WTC11 (cell line): ENCODE results near the gene ACOXL. TPM values are rescaled to one million over a fixed set of nuclear protein-coding genes. Genes with fewer than 3 reads are reported as not detected.

Experiments used
- ATAC-seq: fragments of 200-7000 bp; cut with Tn5 transposase; 2 replicates; pipeline ENCODE4 v1.10.0; 2021; ENCODE audit warnings: mild to moderate bottlenecking, moderate library complexity
- CTCF ChIA-PET: fragments of 300-600 bp; sonication (Branson Sonifier 250); formaldehyde crosslinking; loops from one replicate; lab custom pipeline; 2021; ENCODE audit warnings: antibody characterized with exemption; lab: Charles Lee
- POLR2A ChIA-PET: fragments of 350-600 bp; sonication (Branson Sonifier 250); formaldehyde crosslinking; loops from one replicate; lab custom pipeline; 2021; ENCODE audit warnings: antibody characterized with exemption; lab: Charles Lee
- DNase-seq: peaks from one replicate; pipeline ENCODE4 v3.0.0; 2021; ENCODE audit warnings: low spot score
- H3K27ac Mint-ChIP-seq: 2 replicates; pipeline ENCODE4 v1.8.0; 2021; ENCODE audit warnings: mixed read lengths
- H3K27me3 Mint-ChIP-seq: 2 replicates; pipeline ENCODE4 v1.8.0; 2021; ENCODE audit warnings: low read depth, mild to moderate bottlenecking, moderate library complexity, mixed read lengths
- H3K36me3 Mint-ChIP-seq: 2 replicates; pipeline ENCODE4 v1.8.0; 2021; ENCODE audit warnings: mixed read lengths
- H3K4me1 Mint-ChIP-seq: 2 replicates; pipeline ENCODE4 v1.8.0; 2022; ENCODE audit warnings: mixed read lengths
- H3K4me3 Mint-ChIP-seq: 2 replicates; pipeline ENCODE4 v1.8.0; 2021; ENCODE audit warnings: mild to moderate bottlenecking, moderate library complexity, mixed read lengths
- H3K9me3 Mint-ChIP-seq: 2 replicates; pipeline ENCODE4 v1.8.0; 2021; ENCODE audit warnings: mixed read lengths
- ATF1 ChIP-seq: sonication (generic); formaldehyde crosslinking; IDR thresholded peaks from 2 replicates; pipeline ENCODE4 v1.8.1; 2023; ENCODE audit warnings: mild to moderate bottlenecking, moderate library complexity, missing genetic modification reagents
- CBFB ChIP-seq: sonication (generic); formaldehyde crosslinking; IDR thresholded peaks from 2 replicates; pipeline ENCODE4 v1.8.1; 2022; ENCODE audit warnings: mild to moderate bottlenecking, low read depth, missing genetic modification reagents
- FOXK1 ChIP-seq: sonication (generic); formaldehyde crosslinking; IDR thresholded peaks from 2 replicates; pipeline ENCODE4 v1.8.0; 2022; ENCODE audit warnings: mild to moderate bottlenecking, moderate library complexity, missing genetic modification reagents
- GABPB1 ChIP-seq: sonication (generic); formaldehyde crosslinking; IDR thresholded peaks from 2 replicates; pipeline ENCODE4 v1.8.1; 2023; ENCODE audit warnings: mild to moderate bottlenecking, missing genetic modification reagents
- GTF2I ChIP-seq: fragments of 250-450 bp; sonication (Bioruptor Pico); conservative IDR thresholded peaks from 2 replicates; pipeline ENCODE4 v1.4.0; 2021; ENCODE audit warnings: mild to moderate bottlenecking
- JAZF1 ChIP-seq: fragments of 250-450 bp; sonication (Bioruptor Pico); IDR thresholded peaks from 2 replicates; pipeline ENCODE4 v1.9.0; 2021; ENCODE audit warnings: moderate library complexity, mild to moderate bottlenecking, inconsistent platforms
- NFYB ChIP-seq: sonication (generic); formaldehyde crosslinking; conservative IDR thresholded peaks from 2 replicates; pipeline ENCODE4 v1.8.0; 2022; ENCODE audit warnings: low read depth, missing genetic modification reagents
- NR1H2 ChIP-seq: sonication (generic); formaldehyde crosslinking; IDR thresholded peaks from 2 replicates; pipeline ENCODE4 v1.9.0; 2021; ENCODE audit warnings: mild to moderate bottlenecking, moderate library complexity, missing genetic modification reagents
- NR2C2 ChIP-seq: sonication (generic); formaldehyde crosslinking; IDR thresholded peaks from 2 replicates; pipeline ENCODE4 v1.8.0; 2022; ENCODE audit warnings: mild to moderate bottlenecking, missing genetic modification reagents
- OVOL2 ChIP-seq: fragments of 250-450 bp; sonication (Bioruptor Pico); IDR thresholded peaks from 2 replicates; pipeline ENCODE4 v1.9.0; 2021; ENCODE audit warnings: mild to moderate bottlenecking, borderline replicate concordance
- RORB ChIP-seq: fragments of 250-450 bp; sonication (Bioruptor Pico); IDR thresholded peaks from 2 replicates; pipeline ENCODE4 v1.9.0; 2021; ENCODE audit warnings: mild to moderate bottlenecking
- SMAD3 ChIP-seq: sonication (generic); formaldehyde crosslinking; IDR thresholded peaks from 2 replicates; pipeline ENCODE4 v1.8.0; 2022; ENCODE audit warnings: missing genetic modification reagents, mild to moderate bottlenecking, borderline replicate concordance
- SMAD4 ChIP-seq: sonication (generic); formaldehyde crosslinking; IDR thresholded peaks from 2 replicates; pipeline ENCODE4 v1.8.0; 2022; ENCODE audit warnings: mild to moderate bottlenecking, missing genetic modification reagents
- SOX15 ChIP-seq: fragments of 250-450 bp; sonication (Bioruptor Pico); IDR thresholded peaks from 2 replicates; pipeline ENCODE4 v1.9.0; 2021; ENCODE audit warnings: mild to moderate bottlenecking
- TEAD1 ChIP-seq: sonication (generic); formaldehyde crosslinking; IDR thresholded peaks from 2 replicates; pipeline ENCODE4 v1.8.0; 2022; ENCODE audit warnings: mild to moderate bottlenecking, missing genetic modification reagents
- TEAD4 ChIP-seq: sonication (generic); formaldehyde crosslinking; IDR thresholded peaks from 2 replicates; pipeline ENCODE4 v1.8.0; 2022; ENCODE audit warnings: mild to moderate bottlenecking, missing genetic modification reagents
- ZNF317 ChIP-seq: sonication (generic); formaldehyde crosslinking; IDR thresholded peaks from 2 replicates; pipeline ENCODE4 v1.8.1; 2023; ENCODE audit warnings: low read depth, mild to moderate bottlenecking, moderate library complexity, missing genetic modification reagents, borderline replicate concordance
- ZNF416 ChIP-seq: fragments of 250-450 bp; sonication (Bioruptor Pico); IDR thresholded peaks from 2 replicates; pipeline ENCODE4 v1.9.0; 2021; ENCODE audit warnings: mild to moderate bottlenecking, inconsistent platforms
- ZNF671 ChIP-seq: fragments of 250-450 bp; sonication (Bioruptor Pico); IDR thresholded peaks from 2 replicates; pipeline ENCODE4 v1.8.0; 2021; ENCODE audit warnings: mild to moderate bottlenecking
- total RNA-seq: library from RNA; stranded (reverse); gene quantifications from 3 replicates; pipeline ENCODE4 v1.2.3, GENCODE V29; 2021
- TF ChIP-seq, protein P1 (sequence below): sonication (generic); formaldehyde crosslinking; IDR thresholded peaks from 2 replicates; pipeline ENCODE4 v1.8.0; 2022; ENCODE audit warnings: mild to moderate bottlenecking, missing genetic modification reagents
- TF ChIP-seq, protein P2 (sequence below): sonication (generic); formaldehyde crosslinking; IDR thresholded peaks from 2 replicates; pipeline ENCODE4 v1.8.0; 2022; ENCODE audit warnings: mild to moderate bottlenecking, missing genetic modification reagents
- TF ChIP-seq, protein P3 (sequence below): fragments of 250-450 bp; sonication (Bioruptor Pico); conservative IDR thresholded peaks from 2 replicates; pipeline ENCODE4 v1.9.0; 2021; ENCODE audit warnings: mild to moderate bottlenecking
- TF ChIP-seq, protein P4 (sequence below): sonication (generic); formaldehyde crosslinking; IDR thresholded peaks from 2 replicates; pipeline ENCODE4 v1.8.0; 2022; ENCODE audit warnings: mild to moderate bottlenecking, missing genetic modification reagents
- TF ChIP-seq, protein P5 (sequence below): fragments of 250-450 bp; sonication (Bioruptor Pico); IDR thresholded peaks from 2 replicates; pipeline ENCODE4 v1.8.0; 2021; ENCODE audit warnings: mild to moderate bottlenecking
- TF ChIP-seq, protein P6 (sequence below): fragments of 250-450 bp; sonication (Bioruptor Pico); IDR thresholded peaks from 2 replicates; pipeline ENCODE4 v1.9.0; 2021; ENCODE audit warnings: mild to moderate bottlenecking

ACOXL gene
- total RNA-seq, 1 experiment from 2014 or later: 14.9 TPM

DNA sequence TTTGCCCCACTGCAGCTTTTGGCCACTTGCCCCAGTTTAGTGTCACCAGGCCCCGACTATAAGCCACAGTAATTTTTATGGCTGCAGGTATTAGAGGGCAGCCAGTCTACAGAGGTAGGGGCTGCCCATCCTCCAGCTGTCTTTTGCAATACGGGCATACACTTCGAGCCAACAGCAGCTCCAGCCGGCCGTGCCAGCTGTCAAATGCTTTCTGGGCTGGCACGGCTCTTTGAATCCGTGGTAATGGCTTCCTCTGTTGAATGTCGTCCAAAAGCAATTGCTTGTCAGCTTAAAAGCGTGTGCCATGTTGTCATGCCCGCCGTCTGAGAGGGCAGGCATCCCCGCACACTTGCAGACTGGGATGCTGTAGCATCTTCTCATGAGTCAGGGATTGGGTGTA lies 429.6 kb downstream of the ACOXL start:
- H3K36me3 Mint-ChIP-seq: peaks cover 24% of the 10 kb centered on the region
- no peaks in the 10 kb centered on the region for H3K27me3 Mint-ChIP-seq
- TF ChIP-seq, protein P1, sequence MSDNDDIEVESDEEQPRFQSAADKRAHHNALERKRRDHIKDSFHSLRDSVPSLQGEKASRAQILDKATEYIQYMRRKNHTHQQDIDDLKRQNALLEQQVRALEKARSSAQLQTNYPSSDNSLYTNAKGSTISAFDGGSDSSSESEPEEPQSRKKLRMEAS (CRISPR knock-in tag): no peak
- TF ChIP-seq GTF2I (CRISPR knock-in tag) (no peak), ZNF317 (no peak), CBFB (CRISPR knock-in tag) (no peak), NR2C2 (CRISPR knock-in tag) (no peak), ZNF671 (CRISPR knock-in tag) (no peak), ZNF416 (CRISPR knock-in tag) (no peak), SMAD3 (CRISPR knock-in tag) (no peak), FOXK1 (CRISPR knock-in tag) (no peak)
- TF ChIP-seq, protein P2, sequence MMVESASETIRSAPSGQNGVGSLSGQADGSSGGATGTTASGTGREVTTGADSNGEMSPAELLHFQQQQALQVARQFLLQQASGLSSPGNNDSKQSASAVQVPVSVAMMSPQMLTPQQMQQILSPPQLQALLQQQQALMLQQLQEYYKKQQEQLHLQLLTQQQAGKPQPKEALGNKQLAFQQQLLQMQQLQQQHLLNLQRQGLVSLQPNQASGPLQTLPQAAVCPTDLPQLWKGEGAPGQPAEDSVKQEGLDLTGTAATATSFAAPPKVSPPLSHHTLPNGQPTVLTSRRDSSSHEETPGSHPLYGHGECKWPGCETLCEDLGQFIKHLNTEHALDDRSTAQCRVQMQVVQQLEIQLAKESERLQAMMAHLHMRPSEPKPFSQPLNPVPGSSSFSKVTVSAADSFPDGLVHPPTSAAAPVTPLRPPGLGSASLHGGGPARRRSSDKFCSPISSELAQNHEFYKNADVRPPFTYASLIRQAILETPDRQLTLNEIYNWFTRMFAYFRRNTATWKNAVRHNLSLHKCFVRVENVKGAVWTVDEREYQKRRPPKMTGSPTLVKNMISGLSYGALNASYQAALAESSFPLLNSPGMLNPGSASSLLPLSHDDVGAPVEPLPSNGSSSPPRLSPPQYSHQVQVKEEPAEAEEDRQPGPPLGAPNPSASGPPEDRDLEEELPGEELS: no peak
- no peak overlapping the region; the same call in 1 of the 2 replicates for H3K27ac Mint-ChIP-seq
- no peak for DNase-seq
- no peaks in the 10 kb centered on the region for H3K9me3 Mint-ChIP-seq
- ATAC-seq: no peak
- POLR2A ChIA-PET: no interaction called here
- H3K4me3 Mint-ChIP-seq: no peak overlapping the region
- H3K4me1 Mint-ChIP-seq: peaks cover 41% of the 10 kb centered on the region
- CTCF ChIA-PET: no interaction called here

DNA sequence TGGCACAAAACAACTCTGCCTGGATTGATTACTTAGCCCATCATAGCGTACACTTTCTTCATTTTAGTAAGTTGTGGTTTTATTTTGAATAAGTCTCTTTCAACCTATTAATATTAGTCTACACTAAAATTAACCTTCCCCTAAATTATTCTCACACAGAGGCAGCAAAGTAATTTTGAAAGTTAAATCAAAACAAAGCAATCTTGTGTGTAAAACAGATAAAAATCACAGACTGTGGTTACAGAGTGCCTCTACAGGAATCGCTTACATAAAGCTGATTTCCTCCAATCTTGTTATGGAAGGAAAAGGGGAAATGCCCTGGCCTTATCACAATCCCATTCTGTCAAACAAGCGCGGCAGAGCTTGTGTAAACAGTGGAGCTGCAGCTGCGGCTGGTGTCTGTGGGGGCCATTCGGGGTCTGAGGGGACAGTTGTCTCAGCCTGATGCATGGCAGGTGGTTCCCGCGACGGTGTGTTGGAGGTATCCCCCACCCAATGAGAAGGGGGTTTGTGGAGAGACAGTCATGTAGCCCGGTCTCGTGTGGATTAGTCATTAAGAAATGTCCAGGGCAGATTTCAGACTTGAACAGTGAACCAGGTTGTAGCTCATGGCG lies 430.5 kb downstream of the ACOXL start:
- ChIA-PET POLR2A (no interaction called here), CTCF (interaction anchor here (1.0 to 1.7 kb wide), 2 partner anchors 8 to 42 kb away, joined by 3 to 4 read pairs; partner anchors contain the start of gene BCL2L11)
- Mint-ChIP-seq H3K4me1 (peaks cover 41% of the 10 kb centered on the region), H3K9me3 (no peaks in the 10 kb centered on the region), H3K27ac (peak overlapping the region; percentile 43), H3K4me3 (no peak overlapping the region), H3K27me3 (no peaks in the 10 kb centered on the region), H3K36me3 (peaks cover 23% of the 10 kb centered on the region)
- TF ChIP-seq RORB: no peak
- TF ChIP-seq GABPB1 (CRISPR knock-in tag): no peak
- TF ChIP-seq, protein P3, sequence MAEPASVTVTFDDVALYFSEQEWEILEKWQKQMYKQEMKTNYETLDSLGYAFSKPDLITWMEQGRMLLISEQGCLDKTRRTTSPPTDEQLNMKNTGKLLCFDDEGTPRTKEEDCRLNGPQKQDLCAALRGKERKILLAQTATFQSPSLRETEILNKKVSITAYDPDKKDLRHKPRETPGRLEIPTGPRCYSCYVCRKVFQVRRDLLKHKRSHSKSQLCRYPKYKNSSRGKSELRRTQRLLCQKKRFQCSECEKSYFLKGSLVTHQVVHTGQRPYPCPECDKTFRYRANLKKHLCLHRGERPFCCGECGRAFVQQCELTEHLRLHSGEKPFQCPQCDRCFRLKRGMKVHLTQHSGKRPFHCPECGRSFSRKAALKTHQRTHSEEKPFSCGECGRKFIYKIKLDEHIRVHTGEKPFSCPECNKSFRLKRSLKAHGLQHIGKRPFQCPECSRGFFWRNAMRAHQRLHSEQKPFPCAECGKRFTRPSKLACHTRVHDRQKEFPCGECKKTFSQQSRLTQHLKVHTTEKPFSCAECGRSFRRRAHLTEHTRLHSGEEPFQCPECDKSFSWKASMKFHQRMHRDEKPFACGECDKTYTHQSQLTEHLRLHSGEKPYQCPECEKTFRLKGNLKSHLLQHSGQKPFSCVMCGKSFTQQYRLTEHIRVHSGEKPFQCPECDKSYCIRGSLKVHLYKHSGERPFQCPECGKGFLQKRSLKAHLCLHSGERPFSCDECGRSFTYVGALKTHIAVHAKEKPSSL (CRISPR knock-in tag): no peak
- TF ChIP-seq JAZF1 (CRISPR knock-in tag): no peak
- no peak for TF ChIP-seq TEAD4 (CRISPR knock-in tag)
- no peak for TF ChIP-seq SMAD4 (CRISPR knock-in tag)
- DNase-seq (no peak), ATAC-seq (no peak)

DNA sequence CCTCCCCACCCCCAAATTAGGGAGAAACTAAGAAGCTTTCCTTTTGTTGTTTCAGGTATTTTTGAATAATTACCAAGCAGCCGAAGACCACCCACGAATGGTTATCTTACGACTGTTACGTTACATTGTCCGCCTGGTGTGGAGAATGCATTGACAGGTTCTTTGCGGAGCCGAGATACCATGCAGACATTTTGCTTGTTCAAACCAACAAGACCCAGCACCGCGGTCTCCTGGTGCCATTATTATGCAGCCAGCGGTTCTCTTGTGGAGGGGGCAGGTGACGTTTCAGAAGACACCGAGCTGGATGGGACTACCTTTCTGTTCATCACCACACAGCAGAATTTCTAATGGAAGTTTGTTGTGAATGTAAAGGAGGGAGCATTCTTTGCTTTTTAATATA lies 431.7 kb downstream of the ACOXL start:
- POLR2A ChIA-PET: no interaction called here
- TF ChIP-seq OVOL2 (CRISPR knock-in tag) (no peak), NR1H2 (CRISPR knock-in tag) (no peak), ATF1 (CRISPR knock-in tag) (no peak), SOX15 (CRISPR knock-in tag) (no peak), GABPB1 (CRISPR knock-in tag) (no peak), JAZF1 (CRISPR knock-in tag) (no peak), NFYB (CRISPR knock-in tag) (no peak), TEAD1 (CRISPR knock-in tag) (no peak)
- TF ChIP-seq, protein P4, sequence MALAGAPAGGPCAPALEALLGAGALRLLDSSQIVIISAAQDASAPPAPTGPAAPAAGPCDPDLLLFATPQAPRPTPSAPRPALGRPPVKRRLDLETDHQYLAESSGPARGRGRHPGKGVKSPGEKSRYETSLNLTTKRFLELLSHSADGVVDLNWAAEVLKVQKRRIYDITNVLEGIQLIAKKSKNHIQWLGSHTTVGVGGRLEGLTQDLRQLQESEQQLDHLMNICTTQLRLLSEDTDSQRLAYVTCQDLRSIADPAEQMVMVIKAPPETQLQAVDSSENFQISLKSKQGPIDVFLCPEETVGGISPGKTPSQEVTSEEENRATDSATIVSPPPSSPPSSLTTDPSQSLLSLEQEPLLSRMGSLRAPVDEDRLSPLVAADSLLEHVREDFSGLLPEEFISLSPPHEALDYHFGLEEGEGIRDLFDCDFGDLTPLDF (CRISPR knock-in tag): no peak
- TF ChIP-seq, protein P5, sequence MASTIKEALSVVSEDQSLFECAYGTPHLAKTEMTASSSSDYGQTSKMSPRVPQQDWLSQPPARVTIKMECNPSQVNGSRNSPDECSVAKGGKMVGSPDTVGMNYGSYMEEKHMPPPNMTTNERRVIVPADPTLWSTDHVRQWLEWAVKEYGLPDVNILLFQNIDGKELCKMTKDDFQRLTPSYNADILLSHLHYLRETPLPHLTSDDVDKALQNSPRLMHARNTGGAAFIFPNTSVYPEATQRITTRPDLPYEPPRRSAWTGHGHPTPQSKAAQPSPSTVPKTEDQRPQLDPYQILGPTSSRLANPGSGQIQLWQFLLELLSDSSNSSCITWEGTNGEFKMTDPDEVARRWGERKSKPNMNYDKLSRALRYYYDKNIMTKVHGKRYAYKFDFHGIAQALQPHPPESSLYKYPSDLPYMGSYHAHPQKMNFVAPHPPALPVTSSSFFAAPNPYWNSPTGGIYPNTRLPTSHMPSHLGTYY: no peak
- TF ChIP-seq, protein P6, sequence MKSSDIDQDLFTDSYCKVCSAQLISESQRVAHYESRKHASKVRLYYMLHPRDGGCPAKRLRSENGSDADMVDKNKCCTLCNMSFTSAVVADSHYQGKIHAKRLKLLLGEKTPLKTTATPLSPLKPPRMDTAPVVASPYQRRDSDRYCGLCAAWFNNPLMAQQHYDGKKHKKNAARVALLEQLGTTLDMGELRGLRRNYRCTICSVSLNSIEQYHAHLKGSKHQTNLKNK: no peak
- TF ChIP-seq, protein P2: no peak
- ATAC-seq (peak; percentile 80), DNase-seq (peak; percentile 52)
- Mint-ChIP-seq H3K36me3 (peaks cover 20% of the 10 kb centered on the region), H3K27me3 (no peaks in the 10 kb centered on the region), H3K9me3 (no peaks in the 10 kb centered on the region), H3K27ac (peak overlapping the region; percentile 83), H3K4me1 (peaks cover 42% of the 10 kb centered on the region), H3K4me3 (peak overlapping the region; percentile 35)
- CTCF ChIA-PET: interaction anchor here (0.7 to 1.7 kb wide), 2 partner anchors 9 to 43 kb away, joined by 3 read pairs; partner anchors contain the start of gene BCL2L11
